HEK293 (cell line): Measurements from ENCODE around the gene STARD10.

Experiments used
- CTCF ChIA-PET: fragments of 350-600 bp; formaldehyde crosslinking; extraction: SDS; loops from one replicate; lab custom pipeline; 2021; ENCODE audit warnings: antibody characterized with exemption; lab: Yijun Ruan, JAX
- POLR2A ChIA-PET: fragments of 300-600 bp; formaldehyde crosslinking; extraction: SDS; loops from one replicate; lab custom pipeline; 2020; ENCODE audit warnings: antibody characterized with exemption, inconsistent platforms; lab: Yijun Ruan, JAX
- H3K27ac ChIP-seq: fragments of 200-500 bp; sonication (Bioruptor generic); 2 replicates; pipeline ENCODE4 v1.5.1; 2014; ENCODE audit warnings: low read depth, low read length, control low read depth, inconsistent platforms; ENCODE audit errors: extremely low read depth
- H3K36me3 ChIP-seq, 2 experiments: fragments of 200-500 bp in 1 of 2; sonication (Bioruptor generic) in 1 of 2; 1 replicate in 1 of 2; 2 replicates in 1 of 2; pipeline ENCODE4 v1.5.1; 2014 to 2017; ENCODE audit warnings: inconsistent platforms in 2 of 2, low read length in 2 of 2; ENCODE audit not compliant: control insufficient read depth in 2 of 2, insufficient read depth in 1 of 2
- H3K4me1 ChIP-seq: fragments of 200-500 bp; sonication (Bioruptor generic); 2 replicates; pipeline ENCODE4 v1.5.1; 2014; ENCODE audit warnings: mild to moderate bottlenecking, low read length, inconsistent platforms; ENCODE audit not compliant: control insufficient read depth, insufficient read depth
- H3K4me3 ChIP-seq: 2 replicates; pipeline ENCODE4 v1.5.1; 2011; ENCODE audit warnings: low read depth, mild to moderate bottlenecking, control low read depth, low read length, moderate library complexity
- H3K9me3 ChIP-seq: fragments of 200-500 bp; sonication (Bioruptor generic); 2 replicates; pipeline ENCODE4 v1.5.1; 2014; ENCODE audit warnings: low read depth, low read length, inconsistent platforms; ENCODE audit not compliant: control insufficient read depth, insufficient read depth
- EGR2 ChIP-seq: fragments of 450-650 bp; formaldehyde crosslinking; IDR thresholded peaks from 2 replicates; pipeline ENCODE4 v1.5.1; 2016; ENCODE audit warnings: low read depth, missing biosample characterization, missing genetic modification characterization
- GLIS1 ChIP-seq: fragments of 450-650 bp; formaldehyde crosslinking; IDR thresholded peaks from 2 replicates; pipeline ENCODE4 v1.5.1; 2016; ENCODE audit warnings: missing biosample characterization, missing genetic modification characterization
- HIC1 ChIP-seq: fragments of 450-650 bp; formaldehyde crosslinking; IDR thresholded peaks from 2 replicates; pipeline ENCODE4 v1.5.1; 2016; ENCODE audit warnings: missing biosample characterization, missing genetic modification characterization
- TSHZ1 ChIP-seq: fragments of 450-650 bp; formaldehyde crosslinking; IDR thresholded peaks from 2 replicates; pipeline ENCODE4 v1.5.1; 2016; ENCODE audit warnings: missing biosample characterization, missing genetic modification characterization, borderline replicate concordance
- YY2 ChIP-seq: fragments of 450-650 bp; formaldehyde crosslinking; IDR thresholded peaks from 2 replicates; pipeline ENCODE4 v1.5.1; 2016; ENCODE audit warnings: missing biosample characterization, missing genetic modification characterization
- ZBTB20 ChIP-seq: fragments of 450-650 bp; formaldehyde crosslinking; IDR thresholded peaks from 2 replicates; pipeline ENCODE4 v1.5.1; 2016; ENCODE audit warnings: missing biosample characterization, missing genetic modification characterization
- ZBTB44 ChIP-seq: fragments of 450-650 bp; IDR thresholded peaks from 2 replicates; pipeline ENCODE4 v1.5.1; 2018; ENCODE audit warnings: missing biosample characterization, mild to moderate bottlenecking, missing genetic modification characterization
- ZFHX2 ChIP-seq: fragments of 450-650 bp; formaldehyde crosslinking; conservative IDR thresholded peaks from 2 replicates; pipeline ENCODE4 v1.5.1; 2016; ENCODE audit warnings: missing biosample characterization, missing genetic modification characterization
- ZFP37 ChIP-seq: fragments of 450-650 bp; formaldehyde crosslinking; IDR thresholded peaks from 2 replicates; pipeline ENCODE4 v1.5.1; 2016; ENCODE audit warnings: missing biosample characterization, missing genetic modification characterization
- ZNF140 ChIP-seq: fragments of 450-650 bp; formaldehyde crosslinking; IDR thresholded peaks from 2 replicates; pipeline ENCODE4 v1.5.1; 2016; ENCODE audit warnings: missing biosample characterization, missing genetic modification characterization
- ZNF214 ChIP-seq: fragments of 450-650 bp; formaldehyde crosslinking; IDR thresholded peaks from 2 replicates; pipeline ENCODE4 v1.5.1; 2017; ENCODE audit warnings: missing biosample characterization, mild to moderate bottlenecking, missing genetic modification characterization, borderline replicate concordance
- ZNF23 ChIP-seq: fragments of 450-650 bp; formaldehyde crosslinking; IDR thresholded peaks from 2 replicates; pipeline ENCODE4 v1.5.1; 2016; ENCODE audit warnings: missing biosample characterization, missing genetic modification characterization, borderline replicate concordance
- ZNF26 ChIP-seq: fragments of 450-650 bp; formaldehyde crosslinking; IDR thresholded peaks from 2 replicates; pipeline ENCODE4 v1.5.1; 2016; ENCODE audit warnings: missing biosample characterization, missing genetic modification characterization
- ZNF341 ChIP-seq: fragments of 450-650 bp; formaldehyde crosslinking; IDR thresholded peaks from 2 replicates; pipeline ENCODE4; 2016; ENCODE audit warnings: low read depth, missing biosample characterization, missing genetic modification characterization
- ZNF394 ChIP-seq: fragments of 450-650 bp; formaldehyde crosslinking; IDR thresholded peaks from 2 replicates; pipeline ENCODE4 v1.5.1; 2016; ENCODE audit warnings: missing biosample characterization, missing genetic modification characterization, mild to moderate bottlenecking, moderate library complexity, borderline replicate concordance
- ZNF426 ChIP-seq: fragments of 450-650 bp; formaldehyde crosslinking; IDR thresholded peaks from 2 replicates; pipeline ENCODE4 v1.5.1; 2017; ENCODE audit warnings: missing biosample characterization, missing genetic modification characterization, mild to moderate bottlenecking, inconsistent platforms, moderate library complexity
- ZNF433 ChIP-seq: fragments of 450-650 bp; formaldehyde crosslinking; IDR thresholded peaks from 2 replicates; pipeline ENCODE4 v1.5.1; 2016; ENCODE audit warnings: missing biosample characterization, missing genetic modification characterization, low read depth
- ZNF48 ChIP-seq: fragments of 450-650 bp; formaldehyde crosslinking; IDR thresholded peaks from 2 replicates; pipeline ENCODE4 v1.5.1; 2016; ENCODE audit warnings: missing biosample characterization, missing genetic modification characterization
- ZNF549 ChIP-seq: fragments of 450-650 bp; IDR thresholded peaks from 2 replicates; pipeline ENCODE4 v1.5.1; 2018; ENCODE audit warnings: missing biosample characterization, missing genetic modification characterization, mild to moderate bottlenecking, inconsistent platforms, moderate library complexity
- ZNF626 ChIP-seq: fragments of 450-650 bp; sonication (Bioruptor Pico); formaldehyde crosslinking; IDR thresholded peaks from 2 replicates; pipeline ENCODE4 v1.5.1; 2018; ENCODE audit warnings: missing biosample characterization, missing genetic modification characterization, inconsistent platforms
- ZNF629 ChIP-seq: fragments of 450-650 bp; formaldehyde crosslinking; IDR thresholded peaks from 2 replicates; pipeline ENCODE4 v1.5.1; 2017; ENCODE audit warnings: missing biosample characterization, missing genetic modification characterization
- ZNF707 ChIP-seq: fragments of 450-650 bp; formaldehyde crosslinking; IDR thresholded peaks from 2 replicates; pipeline ENCODE4 v1.5.1; 2016; ENCODE audit warnings: missing biosample characterization, missing genetic modification characterization
- ZNF776 ChIP-seq: fragments of 450-650 bp; formaldehyde crosslinking; IDR thresholded peaks from 2 replicates; pipeline ENCODE4 v1.5.0; 2017; ENCODE audit warnings: missing biosample characterization, missing genetic modification characterization, borderline replicate concordance
- ZNF785 ChIP-seq: fragments of 450-650 bp; formaldehyde crosslinking; IDR thresholded peaks from 2 replicates; pipeline ENCODE4 v1.5.1; 2016; ENCODE audit warnings: missing biosample characterization, missing genetic modification characterization
- ZNF837 ChIP-seq: fragments of 450-650 bp; formaldehyde crosslinking; IDR thresholded peaks from 2 replicates; pipeline ENCODE4 v1.5.1; 2016; ENCODE audit warnings: missing biosample characterization, missing genetic modification characterization
- TF ChIP-seq, protein P1 (sequence below): fragments of 450-650 bp; formaldehyde crosslinking; conservative IDR thresholded peaks from 2 replicates; pipeline ENCODE4 v1.5.1; 2016; ENCODE audit warnings: low read depth, missing biosample characterization, missing genetic modification characterization

The STARD10 gene

GRCh38 chr11:72802822-72803221, 9.0 kb upstream of the STARD10 start (continued):
- TF ChIP-seq YY2 (no peak), ZNF433 (tag by site-specific recombination) (0 out of 2 replicates have a peak, but pooled peaks have one; percentile 5), ZNF785 (no peak), ZNF626 (tag by site-specific recombination) (no peak), ZNF426 (tag by site-specific recombination) (peak; percentile 56), ZNF140 (tag by site-specific recombination) (peak; percentile 44; the same call in 1 of the 2 replicates)
- TF ChIP-seq, protein P1, sequence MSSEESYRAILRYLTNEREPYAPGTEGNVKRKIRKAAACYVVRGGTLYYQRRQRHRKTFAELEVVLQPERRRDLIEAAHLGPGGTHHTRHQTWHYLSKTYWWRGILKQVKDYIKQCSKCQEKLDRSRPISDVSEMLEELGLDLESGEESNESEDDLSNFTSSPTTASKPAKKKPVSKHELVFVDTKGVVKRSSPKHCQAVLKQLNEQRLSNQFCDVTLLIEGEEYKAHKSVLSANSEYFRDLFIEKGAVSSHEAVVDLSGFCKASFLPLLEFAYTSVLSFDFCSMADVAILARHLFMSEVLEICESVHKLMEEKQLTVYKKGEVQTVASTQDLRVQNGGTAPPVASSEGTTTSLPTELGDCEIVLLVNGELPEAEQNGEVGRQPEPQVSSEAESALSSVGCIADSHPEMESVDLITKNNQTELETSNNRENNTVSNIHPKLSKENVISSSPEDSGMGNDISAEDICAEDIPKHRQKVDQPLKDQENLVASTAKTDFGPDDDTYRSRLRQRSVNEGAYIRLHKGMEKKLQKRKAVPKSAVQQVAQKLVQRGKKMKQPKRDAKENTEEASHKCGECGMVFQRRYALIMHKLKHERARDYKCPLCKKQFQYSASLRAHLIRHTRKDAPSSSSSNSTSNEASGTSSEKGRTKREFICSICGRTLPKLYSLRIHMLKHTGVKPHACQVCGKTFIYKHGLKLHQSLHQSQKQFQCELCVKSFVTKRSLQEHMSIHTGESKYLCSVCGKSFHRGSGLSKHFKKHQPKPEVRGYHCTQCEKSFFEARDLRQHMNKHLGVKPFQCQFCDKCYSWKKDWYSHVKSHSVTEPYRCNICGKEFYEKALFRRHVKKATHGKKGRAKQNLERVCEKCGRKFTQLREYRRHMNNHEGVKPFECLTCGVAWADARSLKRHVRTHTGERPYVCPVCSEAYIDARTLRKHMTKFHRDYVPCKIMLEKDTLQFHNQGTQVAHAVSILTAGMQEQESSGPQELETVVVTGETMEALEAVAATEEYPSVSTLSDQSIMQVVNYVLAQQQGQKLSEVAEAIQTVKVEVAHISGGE (tag by site-specific recombination) = peak; percentile 52
- TF ChIP-seq, all 188 proteins: peak for 9

DNA sequence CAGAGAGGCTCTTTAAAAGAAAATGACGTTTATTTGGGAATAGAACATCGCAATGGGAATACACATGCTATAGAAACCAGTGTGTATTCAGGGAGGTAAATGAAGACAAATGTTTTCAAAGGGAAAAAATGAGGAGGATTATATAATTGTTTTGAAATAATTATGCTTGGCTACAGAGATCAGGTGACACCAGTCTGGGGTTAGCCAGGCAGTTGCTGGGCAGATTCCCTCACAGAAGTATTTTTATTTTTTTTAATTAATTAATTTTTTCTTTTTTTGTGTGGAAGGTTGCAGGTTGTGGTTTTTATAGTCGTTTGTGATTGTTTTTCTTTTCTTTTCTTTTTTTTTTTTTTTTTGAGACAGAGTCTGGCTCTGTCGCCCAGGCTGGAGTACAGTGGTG, 5.6 kb upstream of the STARD10 start:
- no peaks in the 10 kb centered on the region for H3K9me3 ChIP-seq
- ChIA-PET POLR2A (interaction anchor here (1.3 kb wide), 1 partner anchor 17 kb away, joined by 3 read pairs; no protein-coding TSS in a partner anchor), CTCF (no interaction called here)
- no peak overlapping the region for H3K27ac ChIP-seq
- TF ChIP-seq ZFHX2 (tag by site-specific recombination) (no peak), ZNF549 (tag by site-specific recombination) (no peak), HIC1 (no peak), ZNF776 (tag by site-specific recombination) (no peak), ZNF214 (tag by site-specific recombination) (no peak), ZNF394 (tag by site-specific recombination) (no peak), ZNF707 (tag by site-specific recombination) (no peak), ZNF629 (tag by site-specific recombination) (no peak), ZNF48 (tag by site-specific recombination) (no peak), ZNF23 (no peak), ZBTB44 (tag by site-specific recombination) (no peak), ZNF26 (tag by site-specific recombination) (no peak), ZBTB20 (tag by site-specific recombination) (no peak), ZNF341 (tag by site-specific recombination) (no peak), ZFP37 (tag by site-specific recombination) (no peak), GLIS1 (no peak), EGR2 (tag by site-specific recombination) (no peak), ZNF837 (tag by site-specific recombination) (no peak), TSHZ1 (tag by site-specific recombination) (no peak)
- H3K4me3 ChIP-seq = no peak overlapping the region
- H3K4me1 ChIP-seq = no peaks in the 10 kb centered on the region
- no peaks in the 10 kb centered on the region for H3K36me3 ChIP-seq
